ENCODE results near the gene CCT2. TPM values are rescaled to one million over a fixed set of nuclear protein-coding genes. Genes with fewer than 3 reads are reported as not detected.
A peak's percentile ranks its signal among the peaks of the same experiment; 100 is the strongest.

Gene CCT2
- total RNA-seq (2014; rRNA removed; shearing (Covaris generic)): 315 and 356 TPM in 2 replicates

DNA sequence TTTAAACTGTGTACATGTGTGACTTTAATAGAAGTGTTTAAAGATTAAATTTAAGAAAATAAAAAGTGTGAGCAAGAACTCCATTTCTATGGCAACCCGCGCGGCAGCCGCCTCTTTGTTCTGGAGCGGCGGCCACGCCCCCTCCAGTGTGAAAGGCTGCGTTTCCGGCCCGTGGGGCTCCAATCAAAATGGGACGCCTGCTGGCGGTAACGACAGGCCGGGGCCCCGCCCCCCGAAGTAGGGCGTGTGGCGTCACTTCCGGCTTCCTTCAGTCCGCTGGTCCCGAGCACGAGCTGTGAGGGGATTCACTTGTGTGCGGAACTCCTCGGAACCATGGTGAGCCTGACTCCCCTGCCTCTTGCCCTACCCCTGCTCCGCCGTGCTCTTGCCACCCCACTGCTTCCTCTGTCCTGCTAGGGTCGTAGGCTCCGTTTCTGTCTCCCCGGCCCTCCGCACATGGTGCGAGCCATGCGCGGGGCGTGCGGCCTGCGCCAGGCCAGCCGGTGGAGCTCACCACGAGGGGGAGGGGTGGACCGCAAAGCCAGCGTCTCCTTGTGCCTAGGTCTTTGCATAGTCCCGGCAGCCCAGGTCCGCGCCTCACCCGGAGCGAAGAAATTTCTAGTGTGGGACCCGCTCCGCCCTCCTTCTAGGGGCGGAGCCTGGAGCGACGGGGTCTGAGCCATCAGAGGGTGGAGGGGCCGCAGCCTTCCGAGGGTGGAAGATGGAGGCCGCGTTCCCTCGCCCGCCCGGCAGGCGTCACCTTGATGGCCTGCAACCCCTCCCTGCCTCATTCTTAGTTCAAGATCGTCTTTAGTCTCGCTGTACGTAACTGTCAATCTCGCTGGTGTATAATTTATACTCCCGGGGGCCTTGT lies at the start of gene CCT2:
CCT2 (plus strand) TSS at position 271 of the 874 bp plus-strand sequence; CDS start at position 334, 63 bp downstream.
- DNase-seq (ENCODE audit: low read depth): peak; percentile 91

DNA sequence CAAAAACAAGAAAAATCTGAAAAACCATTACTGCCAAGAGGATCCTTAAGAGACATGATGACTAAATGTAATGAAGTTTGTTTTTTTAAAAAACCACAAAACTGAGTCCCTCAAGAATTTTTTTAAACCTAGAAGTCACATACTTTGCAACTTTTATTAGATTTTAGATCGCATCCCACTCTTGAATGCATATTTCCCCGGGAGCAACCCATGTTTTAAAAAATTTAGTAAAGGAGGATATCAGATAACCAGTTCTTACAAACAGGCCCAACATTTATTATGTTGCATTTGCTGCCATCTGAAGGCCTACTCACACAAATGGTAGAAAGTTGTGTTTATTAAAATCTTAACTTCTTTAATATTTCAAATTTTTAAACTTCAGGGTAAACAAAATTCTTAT lies 44.3 kb upstream of the CCT2 start:
- DNase-seq (ENCODE audit: low read depth): peak; percentile 29

DNA sequence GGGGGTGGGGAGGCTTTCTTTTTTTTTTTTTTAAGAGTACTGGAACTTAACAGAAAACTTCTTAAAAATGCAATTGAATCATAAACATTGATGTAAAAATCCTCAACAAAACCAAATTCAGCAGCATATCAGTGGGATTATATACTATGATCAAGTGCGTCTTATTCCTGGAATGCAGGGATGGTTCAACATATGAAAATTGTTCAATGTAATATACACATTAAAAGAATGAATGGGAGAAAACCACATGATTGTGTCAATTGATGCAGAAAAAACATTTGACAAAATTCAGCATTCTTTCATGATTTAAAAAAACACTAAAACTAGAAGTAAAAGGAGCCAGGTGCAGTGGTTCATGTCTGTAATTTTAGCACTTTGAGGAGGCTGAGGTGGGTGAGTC lies 41.2 kb upstream of the CCT2 start:
- no peak for DNase-seq (ENCODE audit: low read depth)

DNA sequence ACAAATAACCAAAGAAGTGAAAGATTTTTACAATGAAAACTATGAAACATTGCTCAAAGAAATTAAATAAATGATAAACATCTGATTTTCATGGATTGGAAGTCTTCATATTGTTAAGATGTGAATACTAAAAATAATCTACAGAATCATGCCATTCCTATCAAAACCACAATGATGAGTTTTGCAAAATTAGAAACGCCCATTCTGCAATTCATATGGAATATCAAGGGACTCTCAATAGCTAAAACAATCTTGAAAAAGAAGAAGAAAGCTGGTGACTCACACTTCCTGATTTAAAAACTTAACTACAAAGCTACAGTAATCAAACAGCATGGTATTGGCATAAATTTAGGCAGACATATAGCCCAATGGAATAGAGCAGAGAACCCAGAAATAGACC lies 40.2 kb upstream of the CCT2 start:
- DNase-seq (ENCODE audit: low read depth): no peak

DNA sequence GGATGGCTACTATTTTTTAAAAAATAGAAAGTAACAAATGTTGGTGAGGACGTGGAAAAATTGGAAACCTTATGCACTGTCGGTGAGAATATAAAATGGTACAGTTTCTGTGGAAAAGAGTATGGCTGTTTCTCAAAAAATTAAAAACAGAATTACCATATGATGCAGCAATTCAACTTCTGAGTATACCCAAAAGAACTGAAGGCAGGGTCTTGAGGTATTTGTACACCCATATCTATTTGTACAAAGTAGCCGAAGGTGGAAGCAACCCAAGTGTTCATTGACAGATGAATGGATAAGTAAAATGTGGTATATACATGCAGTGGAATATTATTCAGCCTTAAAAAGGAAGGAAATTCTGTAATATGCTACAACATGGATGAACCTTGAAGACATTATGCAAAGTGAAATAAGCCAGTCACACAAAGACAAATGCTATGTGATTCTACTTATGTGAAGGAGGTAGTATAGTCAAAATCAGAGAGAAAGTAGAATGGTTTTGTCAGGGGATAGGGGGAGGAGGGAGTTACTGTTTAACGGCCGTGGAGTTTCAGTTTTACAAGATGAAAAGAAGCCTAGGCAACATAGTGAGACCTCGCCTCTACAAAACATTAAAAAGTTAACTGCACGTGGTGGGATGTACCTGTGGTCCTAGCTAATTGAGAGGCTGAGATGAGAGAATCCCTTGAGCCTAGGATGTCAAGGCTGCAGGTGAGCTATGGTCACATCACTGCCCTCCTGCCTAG lies 38.4 kb upstream of the CCT2 start:
- DNase-seq (ENCODE audit: low read depth): no peak

DNA sequence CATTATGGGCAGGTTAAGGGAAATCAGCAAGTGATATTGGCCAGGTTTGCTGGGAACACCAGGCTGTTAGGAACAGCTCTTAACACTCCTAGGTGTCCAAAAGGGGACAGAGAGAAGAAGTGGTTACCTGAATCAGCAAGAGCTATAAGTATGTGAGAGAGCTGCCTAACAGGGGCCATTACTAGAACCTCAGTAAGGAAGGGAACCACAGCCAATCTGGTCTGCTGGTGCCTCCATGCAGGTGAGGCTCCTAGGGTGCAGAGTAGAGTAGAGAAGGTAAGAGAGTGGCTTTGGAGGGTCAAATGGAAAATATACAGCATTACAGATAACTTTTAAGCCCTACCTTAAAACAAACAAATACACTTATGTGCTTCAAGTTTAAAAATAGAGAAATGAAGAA lies 36.6 kb upstream of the CCT2 start:
- no peak for DNase-seq (ENCODE audit: low read depth)

DNA sequence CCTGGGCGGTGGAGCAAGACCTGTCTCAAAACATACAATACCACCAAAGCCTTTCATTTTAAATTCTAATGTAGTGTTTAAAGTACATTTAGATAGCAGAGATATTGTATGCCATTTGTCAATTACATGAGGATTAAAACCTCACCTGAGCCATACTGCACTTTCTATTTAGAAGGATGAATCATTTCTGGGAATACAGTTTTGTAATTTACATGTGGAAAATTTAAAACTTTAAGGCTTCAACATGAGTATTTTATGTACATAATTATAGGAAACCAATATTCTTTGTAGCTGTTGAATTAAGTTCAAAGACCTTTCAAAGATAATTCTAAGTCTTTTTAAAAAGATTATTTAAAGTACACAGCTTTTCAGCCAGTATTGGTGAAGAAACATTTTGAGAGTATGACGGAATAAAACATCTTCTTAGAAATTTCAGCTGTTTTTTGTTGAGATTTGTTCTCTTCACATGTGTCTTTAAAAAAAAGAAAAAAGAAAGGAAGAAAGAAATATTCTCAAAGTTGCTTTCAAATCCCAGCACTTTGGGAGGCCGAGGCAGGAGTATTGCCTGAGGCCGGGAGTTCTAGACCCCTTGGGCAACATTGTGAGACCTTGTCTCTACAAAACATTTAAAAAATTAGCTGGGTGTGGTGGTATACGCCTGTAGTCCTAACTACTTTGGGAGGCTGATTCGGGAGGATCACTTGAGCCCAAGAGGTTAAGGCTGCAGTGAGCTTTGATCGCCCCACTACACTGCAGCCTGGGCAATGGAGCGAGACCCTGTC lies 34.5 kb upstream of the CCT2 start:
- DNase-seq (ENCODE audit: low read depth): no peak

DNA sequence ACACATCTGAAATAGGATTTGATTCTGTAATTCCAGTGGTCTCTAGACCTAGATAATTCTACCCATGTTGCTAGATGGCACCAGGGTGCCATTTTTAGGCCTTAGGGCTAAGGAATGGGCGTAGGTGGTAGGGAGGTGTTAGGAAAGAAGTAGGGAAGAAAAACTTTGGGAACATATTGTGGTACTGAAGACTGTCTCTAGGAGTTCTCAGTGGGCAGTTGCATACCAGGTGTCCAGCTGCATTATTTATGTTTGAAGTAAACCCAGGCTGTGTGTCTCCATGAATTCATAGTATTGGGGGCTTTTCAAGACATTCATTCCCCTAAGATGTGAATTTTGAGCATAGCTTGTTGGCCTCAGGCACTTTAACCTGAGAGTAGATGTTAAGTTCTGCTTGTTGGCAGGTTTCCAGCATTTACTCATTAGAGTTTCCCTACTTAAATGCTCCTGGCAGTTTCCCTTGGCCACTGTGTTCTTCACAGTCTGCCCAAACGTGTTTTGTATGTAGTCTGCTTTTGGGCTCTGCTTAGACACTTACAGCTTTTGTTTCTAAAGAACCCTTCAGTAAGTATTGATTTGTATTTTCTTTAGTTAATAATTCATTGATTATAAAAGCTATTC lies 31.5 kb upstream of the CCT2 start:
- DNase-seq (ENCODE audit: low read depth): peak; percentile 68

DNA sequence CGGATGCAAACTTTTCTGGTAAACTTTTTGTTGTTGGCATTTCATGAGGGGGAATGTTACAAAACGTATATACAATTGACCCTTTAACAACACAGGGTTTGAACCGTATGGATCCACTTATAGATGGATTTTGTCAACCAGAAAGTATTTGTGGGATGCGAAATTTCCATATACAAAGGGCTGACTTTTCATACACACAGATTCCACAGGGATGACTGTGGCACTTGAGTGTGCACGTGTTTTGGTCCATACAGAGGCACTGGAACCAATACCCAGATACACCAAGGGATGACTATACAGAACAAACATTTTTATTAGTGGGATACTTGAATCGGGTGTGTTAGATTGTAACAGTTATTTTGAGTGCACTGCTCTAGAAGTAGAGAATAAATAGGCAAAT lies 29.8 kb upstream of the CCT2 start:
- DNase-seq (ENCODE audit: low read depth): peak; percentile 80

DNA sequence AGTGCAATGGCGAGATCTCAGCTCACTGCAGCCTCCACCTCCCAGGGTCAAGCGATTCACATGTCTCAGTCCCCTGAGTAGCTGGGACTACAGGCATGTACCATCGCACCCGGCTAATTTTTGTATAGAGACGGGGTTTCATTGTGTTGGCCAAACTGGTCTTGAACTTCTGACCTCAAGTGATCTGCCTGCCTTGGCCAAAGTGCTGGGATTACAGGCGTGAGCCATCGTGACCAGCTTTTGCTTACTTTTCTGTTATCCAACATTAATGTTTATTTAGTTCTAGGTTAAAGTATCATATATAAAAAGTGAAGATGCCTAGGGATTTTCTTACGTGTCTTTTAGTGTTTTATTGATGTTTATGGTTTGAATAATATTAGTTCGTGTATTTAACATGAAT lies 28.9 kb upstream of the CCT2 start:
- no peak for DNase-seq (ENCODE audit: low read depth)

DNA sequence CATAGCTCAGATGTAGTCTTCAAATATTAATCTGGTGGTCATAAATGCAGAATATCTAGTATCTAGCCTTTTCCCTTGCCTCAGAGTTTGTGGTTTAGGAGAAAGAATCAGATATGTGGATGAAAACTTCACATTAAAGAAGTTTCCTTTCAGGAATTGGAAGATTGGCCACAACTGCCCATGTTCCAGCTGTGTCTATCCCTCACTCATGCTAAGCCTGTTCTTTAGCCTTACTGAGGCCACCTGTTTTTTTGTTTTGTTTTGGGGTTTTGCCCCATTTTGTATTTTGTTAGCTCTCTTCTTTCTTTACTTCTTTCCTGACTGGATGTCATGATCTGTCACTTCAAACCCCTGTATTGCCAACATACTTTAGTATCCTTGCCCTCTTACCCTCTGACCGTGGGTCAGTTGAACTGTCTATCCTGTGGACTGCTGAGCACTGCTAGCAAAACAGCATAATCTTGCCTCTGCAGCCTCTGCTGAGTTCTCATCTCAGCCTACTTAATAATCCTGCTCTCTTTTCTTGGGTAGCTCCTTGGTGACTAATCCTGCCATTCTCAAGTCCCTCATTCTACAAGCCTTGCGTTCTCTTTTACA lies 22.0 kb upstream of the CCT2 start:
- no peak for DNase-seq (ENCODE audit: low read depth)

DNA sequence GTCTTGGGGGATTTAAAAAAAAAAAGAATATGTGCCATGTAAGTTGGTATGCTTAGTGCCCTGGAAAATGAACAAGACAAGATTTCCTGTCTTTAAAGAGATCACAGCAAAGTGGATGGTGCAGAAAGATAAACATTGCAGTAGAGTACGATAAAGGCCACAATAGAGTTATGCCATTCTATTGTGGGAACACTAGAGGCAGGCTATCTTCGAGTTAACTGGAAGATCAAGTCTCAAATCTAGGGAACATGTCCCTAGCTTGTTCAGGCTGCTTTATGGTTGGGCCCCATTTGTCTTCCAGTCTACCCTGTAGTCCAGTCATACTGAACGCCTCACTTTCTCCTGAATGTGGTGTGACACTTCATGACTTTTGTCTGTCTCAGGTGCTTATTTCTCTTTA lies 18.7 kb upstream of the CCT2 start:
- no peak for DNase-seq (ENCODE audit: low read depth)

DNA sequence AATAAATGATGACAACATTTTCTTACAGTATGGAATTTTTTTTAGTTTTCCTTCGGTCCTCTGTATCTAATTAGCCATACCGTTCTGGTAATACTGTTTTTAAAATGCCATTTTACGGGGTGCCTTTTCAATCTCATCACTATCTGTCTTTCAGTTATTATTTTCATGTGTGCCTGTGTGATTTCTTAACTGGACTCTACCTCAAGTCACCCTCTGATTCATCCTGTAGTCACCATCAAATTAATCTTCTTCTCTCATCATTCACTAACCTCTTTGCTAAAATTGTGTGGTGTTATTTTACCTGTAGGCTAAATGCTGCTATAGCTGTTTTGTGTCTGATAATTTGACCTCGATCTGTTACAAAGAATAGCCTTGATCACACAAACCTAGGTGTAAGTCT lies 16.0 kb upstream of the CCT2 start:
- DNase-seq (ENCODE audit: low read depth): peak; percentile 18

DNA sequence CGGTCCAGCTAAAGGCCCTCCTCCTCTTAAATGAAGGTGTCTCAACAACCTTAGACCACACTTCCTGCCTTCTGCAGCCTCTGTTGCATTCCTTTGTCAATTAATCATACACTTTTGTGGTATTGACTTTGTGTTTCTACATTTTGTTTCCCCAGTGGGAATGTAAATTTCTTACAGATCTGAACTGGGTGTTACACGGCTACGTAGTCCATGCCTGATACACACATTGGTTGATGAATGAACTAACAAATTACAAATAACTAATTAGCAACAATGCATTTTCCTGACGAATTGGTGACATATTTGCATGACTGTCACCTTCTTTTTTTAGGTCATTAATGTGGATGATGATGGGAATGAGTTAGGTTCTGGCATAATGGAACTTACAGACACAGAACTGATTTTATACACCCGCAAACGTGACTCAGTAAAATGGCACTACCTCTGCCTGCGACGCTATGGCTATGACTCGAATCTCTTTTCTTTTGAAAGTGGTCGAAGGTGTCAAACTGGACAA lies 15.2 kb upstream of the CCT2 start:
- DNase-seq (ENCODE audit: low read depth): no peak

DNA sequence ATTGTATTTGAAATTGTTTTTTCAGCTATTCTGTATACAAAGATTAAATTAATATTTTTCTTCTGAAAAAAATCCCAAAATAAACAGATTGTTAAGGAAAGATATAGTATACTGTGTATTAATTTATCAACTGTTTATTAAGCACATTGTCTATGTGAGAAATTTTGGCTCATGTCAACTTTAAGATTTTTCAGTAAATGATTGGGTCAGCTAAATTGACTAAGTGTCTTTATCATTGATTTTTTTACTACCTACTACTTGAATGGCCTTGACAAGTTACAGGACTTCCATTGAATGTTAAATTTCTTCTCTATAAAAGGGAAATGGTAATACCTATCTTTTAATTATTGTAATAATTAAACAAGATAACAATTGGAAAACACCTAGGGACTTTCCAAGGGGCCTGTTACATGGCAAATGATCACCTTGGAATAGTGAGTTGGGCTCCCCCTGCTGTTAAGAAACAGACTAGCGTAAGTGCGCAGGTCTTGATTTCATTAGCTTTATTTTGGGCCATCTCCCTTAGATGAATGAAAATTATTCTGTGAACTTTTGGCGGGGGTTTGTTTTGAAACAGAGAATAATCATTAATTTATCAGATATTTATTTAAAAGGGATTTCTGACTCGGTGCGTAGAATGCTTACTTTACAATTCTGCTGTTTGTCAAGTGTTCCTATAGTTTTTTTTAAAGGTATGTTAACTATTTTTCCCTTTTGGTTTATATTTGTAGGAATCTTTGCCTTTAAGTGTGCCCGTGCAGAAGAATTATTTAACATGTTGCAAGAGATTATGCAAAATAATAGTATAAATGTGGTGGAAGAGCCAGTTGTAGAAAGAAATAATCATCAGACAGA lies 14.5 kb upstream of the CCT2 start:
- DNase-seq (ENCODE audit: low read depth): peak; percentile 56

DNA sequence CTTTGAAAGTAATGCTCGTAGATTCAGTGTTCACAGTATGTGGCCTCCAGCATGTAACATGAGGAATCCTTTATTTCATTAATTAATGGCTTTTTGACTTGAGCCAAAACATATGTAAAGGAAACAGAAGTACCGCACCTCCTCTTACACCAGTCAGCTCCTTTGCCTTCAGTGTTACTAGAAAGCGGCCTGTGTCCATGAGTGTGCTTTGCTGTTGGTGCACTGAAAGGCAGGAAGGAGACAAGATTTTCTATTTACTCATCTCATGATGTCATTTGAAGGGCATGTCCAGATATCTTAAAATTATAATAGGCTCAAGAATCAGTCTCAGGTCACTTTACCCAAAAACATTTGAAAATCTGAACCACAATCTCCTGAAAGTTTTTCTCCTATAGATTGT lies 9.9 kb upstream of the CCT2 start:
- no peak for DNase-seq (ENCODE audit: low read depth)

DNA sequence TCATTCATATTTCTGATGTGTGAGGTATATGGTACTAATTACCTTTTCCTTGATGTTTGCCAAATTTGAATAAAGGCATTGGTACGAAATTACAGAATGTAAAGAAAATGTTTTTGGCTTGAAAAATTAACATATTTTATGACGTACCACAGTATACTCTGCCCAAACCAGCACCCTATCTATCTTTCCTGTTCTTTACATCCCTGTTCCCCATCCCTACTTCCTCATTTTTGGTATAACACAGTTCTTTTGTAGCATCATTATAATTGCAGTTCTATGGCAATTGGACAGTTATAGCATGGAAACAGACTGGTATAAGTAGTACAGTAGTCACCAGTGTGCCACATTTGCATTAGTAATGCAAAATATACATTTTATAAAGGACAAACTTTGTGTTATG lies 7.0 kb upstream of the CCT2 start:
- DNase-seq (ENCODE audit: low read depth): no peak

DNA sequence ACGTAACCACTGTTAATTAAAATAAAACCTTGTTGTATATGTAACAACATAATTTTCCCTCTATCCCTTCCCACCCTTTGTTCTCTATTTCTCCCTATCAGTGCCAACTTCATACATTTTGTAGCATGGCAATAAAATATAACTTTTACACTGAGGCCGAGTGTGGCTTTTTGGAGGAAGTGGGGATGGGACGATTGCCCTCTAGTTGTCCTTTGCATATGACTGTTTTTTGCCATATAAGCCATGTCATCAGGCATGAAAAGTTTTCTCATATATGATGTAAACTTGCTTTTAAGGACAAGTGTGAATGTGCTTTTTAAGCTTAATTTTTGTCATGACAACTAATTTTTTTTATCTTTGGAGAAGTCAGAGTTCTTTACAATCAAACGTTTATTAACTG lies 6.2 kb upstream of the CCT2 start:
- DNase-seq (ENCODE audit: low read depth): no peak

DNA sequence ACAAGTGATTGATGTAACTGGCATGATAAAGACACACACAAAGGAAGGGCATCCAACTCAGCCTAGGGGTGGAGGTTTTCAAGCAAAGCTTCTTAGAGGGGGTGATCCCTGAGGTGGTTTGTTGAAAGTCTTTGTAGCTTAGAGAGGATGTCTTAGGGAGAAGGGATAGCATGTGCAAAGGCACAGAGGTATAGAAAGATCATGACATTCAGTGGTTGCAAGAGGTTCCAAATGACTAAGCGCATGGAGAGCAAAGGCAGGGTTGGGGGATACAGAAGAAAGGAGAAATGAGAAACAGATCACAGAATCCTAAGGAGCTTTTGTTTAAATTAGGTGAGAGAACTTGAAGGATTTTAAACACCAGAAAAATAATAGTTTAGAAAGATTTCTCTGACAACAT lies 5.2 kb upstream of the CCT2 start:
- DNase-seq (ENCODE audit: low read depth): no peak

DNA sequence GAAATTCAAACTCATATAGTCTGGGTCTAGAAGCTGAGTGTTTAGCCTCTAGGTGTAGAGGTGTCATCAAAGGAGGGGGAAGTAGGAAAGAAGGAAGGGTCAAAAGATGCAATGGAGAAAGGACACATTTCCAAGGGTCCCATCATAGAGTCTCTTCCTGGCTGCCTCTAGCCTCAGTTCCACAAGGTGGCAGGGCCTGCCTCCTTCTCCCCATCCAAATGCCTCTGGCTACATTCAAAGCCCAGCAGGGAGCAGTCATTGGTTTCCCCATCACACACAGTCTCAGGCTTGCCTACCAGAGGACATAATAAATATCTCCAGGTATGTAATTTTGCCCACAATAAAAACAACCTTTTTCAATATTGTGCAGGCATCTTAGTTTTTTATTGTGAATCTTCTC lies 2.1 kb upstream of the CCT2 start:
- DNase-seq (ENCODE audit: low read depth): peak; percentile 8
